ENCODE results near the gene SFXN3.

GRCh38 chr10:101007915-101008822 lies 22.9 kb upstream of the SFXN3 start:
- TF ChIP-seq CTCF (IDR thresholded peaks at IDR 0.05; ENCODE audit: poor library complexity) (no peak), EZH2 (IDR thresholded peaks at IDR 0.05; ENCODE audit: borderline replicate concordance) (no peak), EZH2phosphoT487 (IDR thresholded peaks at IDR 0.05; ENCODE audit: low read depth, severe bottlenecking, unreplicated experiment) (no peak)
